Fibroblast of lung (primary cell): ENCODE data around the gene CC2D2B.

Experiments
- EZH2 ChIP-seq: IDR thresholded peaks from 2 replicates; pipeline ENCODE4 v1.5.1; 2012; ENCODE audit warnings: low read length, control low read depth, mild to moderate bottlenecking; ENCODE audit errors: missing control alignments
- TF ChIP-seq, protein P1 (sequence below), 2 donors: IDR thresholded peaks in 1 of 2; conservative IDR thresholded peaks in 1 of 2; 1 replicate in 1 of 2; 2 replicates in 1 of 2; pipeline ENCODE4 v1.5.1; 2011 to 2012; ENCODE audit warnings: low read length in 2 of 2, control low read depth in 1 of 2, inconsistent platforms in 1 of 2, low read depth in 1 of 2, mild to moderate bottlenecking in 1 of 2

DNA sequence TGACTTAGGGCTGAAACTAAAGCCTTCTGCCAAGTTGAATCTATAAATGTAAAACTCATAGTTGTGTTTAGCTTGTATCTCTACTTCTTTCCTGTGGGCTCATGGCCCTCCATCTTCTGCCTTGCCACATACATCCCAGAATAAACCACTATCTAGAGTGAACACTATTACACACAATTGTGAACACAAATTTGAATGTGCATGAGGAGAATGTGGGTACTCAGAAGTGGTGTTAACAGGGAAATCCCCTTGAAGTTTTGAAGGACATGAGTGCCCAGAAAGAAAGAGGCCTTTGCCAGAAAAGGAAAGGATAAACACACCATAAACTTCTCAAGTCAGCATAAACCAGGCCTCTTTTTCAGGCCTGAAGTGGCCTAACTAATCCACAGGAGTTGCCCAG, 115.4 kb downstream of the CC2D2B start:
- no peak for TF ChIP-seq EZH2
- TF ChIP-seq, protein P1, sequence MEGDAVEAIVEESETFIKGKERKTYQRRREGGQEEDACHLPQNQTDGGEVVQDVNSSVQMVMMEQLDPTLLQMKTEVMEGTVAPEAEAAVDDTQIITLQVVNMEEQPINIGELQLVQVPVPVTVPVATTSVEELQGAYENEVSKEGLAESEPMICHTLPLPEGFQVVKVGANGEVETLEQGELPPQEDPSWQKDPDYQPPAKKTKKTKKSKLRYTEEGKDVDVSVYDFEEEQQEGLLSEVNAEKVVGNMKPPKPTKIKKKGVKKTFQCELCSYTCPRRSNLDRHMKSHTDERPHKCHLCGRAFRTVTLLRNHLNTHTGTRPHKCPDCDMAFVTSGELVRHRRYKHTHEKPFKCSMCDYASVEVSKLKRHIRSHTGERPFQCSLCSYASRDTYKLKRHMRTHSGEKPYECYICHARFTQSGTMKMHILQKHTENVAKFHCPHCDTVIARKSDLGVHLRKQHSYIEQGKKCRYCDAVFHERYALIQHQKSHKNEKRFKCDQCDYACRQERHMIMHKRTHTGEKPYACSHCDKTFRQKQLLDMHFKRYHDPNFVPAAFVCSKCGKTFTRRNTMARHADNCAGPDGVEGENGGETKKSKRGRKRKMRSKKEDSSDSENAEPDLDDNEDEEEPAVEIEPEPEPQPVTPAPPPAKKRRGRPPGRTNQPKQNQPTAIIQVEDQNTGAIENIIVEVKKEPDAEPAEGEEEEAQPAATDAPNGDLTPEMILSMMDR (conservative IDR thresholded peaks at IDR 0.05 in 1 of 2, IDR thresholded peaks at IDR 0.05 in 1 of 2; ENCODE audit: low read depth in 1 of 2, low read length in 2 of 2) = no peak
